NB4 (cell line): ENCODE data around the gene PLCD1.
"Not testable (repeated sequence)": the region's sequence is repeated elsewhere in the genome, so short reads cannot be mapped to it uniquely, and the experiment has no call there.

Source experiments
- DNase-seq: peaks from one replicate; pipeline ENCODE4 v3.0.0; 2010; ENCODE audit warnings: low read depth
- H3K4me3 ChIP-seq: one replicate; pipeline ENCODE4 v1.5.1; 2011; ENCODE audit warnings: mild to moderate bottlenecking, low read depth, low read length, moderate library complexity
- MYC ChIP-seq: IDR thresholded peaks from 2 replicates; pipeline ENCODE4 v1.6.1; 2011; ENCODE audit warnings: low read depth, low read length
- POLR2A ChIP-seq: IDR thresholded peaks from 2 replicates; pipeline ENCODE4 v1.6.1; 2011; ENCODE audit warnings: mild to moderate bottlenecking; ENCODE audit not compliant: insufficient read length; ENCODE audit errors: extremely low read depth
- TF ChIP-seq, protein P1 (sequence below): IDR thresholded peaks from 2 replicates; pipeline ENCODE4 v1.6.1; 2011; ENCODE audit warnings: low read depth, low read length
- TF ChIP-seq, protein P2 (sequence below): IDR thresholded peaks from one replicate; pipeline ENCODE4 v1.5.1; 2012; ENCODE audit warnings: low read depth, low read length

Gene PLCD1

DNA sequence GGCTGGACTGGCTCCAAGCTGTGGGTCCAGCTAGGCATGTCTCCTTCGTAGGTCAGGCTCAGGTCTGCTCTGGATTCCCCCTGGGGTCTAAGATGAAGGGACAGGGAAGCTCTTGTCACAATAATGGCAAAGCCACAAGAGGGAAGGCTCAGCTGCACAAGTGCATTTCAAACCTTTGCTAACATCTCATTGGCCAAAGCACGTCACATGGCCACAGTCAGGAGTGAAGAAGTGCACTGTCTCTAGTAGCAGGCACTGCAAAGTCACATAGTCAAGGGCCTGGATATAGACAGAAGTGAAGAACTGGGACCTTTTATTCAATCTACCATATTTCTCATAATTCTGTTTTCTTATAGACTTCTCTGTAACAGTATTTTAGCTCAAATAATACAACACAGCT, 29.7 kb upstream of the PLCD1 start:
- TF ChIP-seq, protein P1, sequence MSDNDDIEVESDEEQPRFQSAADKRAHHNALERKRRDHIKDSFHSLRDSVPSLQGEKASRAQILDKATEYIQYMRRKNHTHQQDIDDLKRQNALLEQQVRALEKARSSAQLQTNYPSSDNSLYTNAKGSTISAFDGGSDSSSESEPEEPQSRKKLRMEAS = no peak
- TF ChIP-seq POLR2A (no peak), MYC (no peak)
- TF ChIP-seq, protein P2, sequence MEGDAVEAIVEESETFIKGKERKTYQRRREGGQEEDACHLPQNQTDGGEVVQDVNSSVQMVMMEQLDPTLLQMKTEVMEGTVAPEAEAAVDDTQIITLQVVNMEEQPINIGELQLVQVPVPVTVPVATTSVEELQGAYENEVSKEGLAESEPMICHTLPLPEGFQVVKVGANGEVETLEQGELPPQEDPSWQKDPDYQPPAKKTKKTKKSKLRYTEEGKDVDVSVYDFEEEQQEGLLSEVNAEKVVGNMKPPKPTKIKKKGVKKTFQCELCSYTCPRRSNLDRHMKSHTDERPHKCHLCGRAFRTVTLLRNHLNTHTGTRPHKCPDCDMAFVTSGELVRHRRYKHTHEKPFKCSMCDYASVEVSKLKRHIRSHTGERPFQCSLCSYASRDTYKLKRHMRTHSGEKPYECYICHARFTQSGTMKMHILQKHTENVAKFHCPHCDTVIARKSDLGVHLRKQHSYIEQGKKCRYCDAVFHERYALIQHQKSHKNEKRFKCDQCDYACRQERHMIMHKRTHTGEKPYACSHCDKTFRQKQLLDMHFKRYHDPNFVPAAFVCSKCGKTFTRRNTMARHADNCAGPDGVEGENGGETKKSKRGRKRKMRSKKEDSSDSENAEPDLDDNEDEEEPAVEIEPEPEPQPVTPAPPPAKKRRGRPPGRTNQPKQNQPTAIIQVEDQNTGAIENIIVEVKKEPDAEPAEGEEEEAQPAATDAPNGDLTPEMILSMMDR = no peak
- no peak for DNase-seq
- H3K4me3 ChIP-seq = no peak overlapping the region

DNA sequence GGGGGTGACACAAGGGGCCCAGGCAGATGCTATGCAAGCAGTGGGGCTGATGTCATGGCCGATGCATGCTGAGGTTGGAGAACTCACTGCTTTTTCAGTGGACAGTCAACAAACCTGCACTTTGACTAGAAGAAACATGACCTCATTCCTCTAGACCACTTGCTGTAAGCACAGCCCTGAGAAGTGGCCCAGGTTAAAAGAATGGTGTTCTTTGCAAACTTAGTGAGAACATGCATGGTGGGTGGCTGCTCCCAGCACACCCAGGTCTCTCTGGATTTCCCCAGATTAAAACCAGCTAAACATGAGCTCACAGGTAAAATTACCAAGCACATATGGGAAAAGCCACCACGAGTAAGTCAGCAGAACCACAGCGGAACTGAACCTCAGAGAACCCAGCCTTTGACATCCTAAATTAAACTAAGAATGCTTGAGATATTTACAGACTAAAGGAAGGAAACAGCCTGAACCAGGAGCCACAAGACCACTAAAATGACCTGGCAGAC, 25.1 kb upstream of the PLCD1 start:
- H3K4me3 ChIP-seq = no peak overlapping the region
- no peak for DNase-seq
- no peak for TF ChIP-seq POLR2A
- TF ChIP-seq, protein P1 = no peak
- TF ChIP-seq, protein P2 = no peak
- TF ChIP-seq MYC = no peak

DNA sequence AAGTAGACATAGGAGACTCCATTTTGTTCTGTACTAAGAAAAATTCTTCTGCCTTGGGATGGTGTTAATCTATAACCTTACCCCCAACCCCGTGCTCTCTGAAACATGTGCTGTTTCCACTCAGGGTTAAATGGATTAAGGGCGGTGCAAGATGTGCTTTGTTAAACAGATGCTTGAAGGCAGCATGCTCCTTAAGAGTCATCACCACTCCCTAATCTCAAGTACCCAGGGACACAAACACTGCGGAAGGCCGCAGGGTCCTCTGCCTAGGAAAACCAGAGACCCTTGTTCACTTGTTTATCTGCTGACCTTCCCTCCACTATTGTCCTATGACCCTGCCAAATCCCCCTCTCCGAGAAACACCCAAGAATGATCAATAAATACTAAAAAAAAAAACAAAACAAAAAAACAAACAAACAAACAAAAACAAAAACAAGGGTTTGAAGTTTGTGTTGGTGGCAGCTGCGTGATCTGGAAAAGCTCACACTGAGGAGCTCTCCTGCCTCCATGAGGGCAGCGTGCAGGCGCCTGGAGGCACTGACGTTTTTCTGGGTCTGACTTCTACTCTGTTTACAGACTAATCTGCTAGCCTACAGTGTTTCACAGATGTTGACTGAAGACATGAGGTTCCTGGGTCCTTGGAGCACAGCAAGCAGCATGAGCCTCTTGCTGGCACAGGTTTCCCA, 24.5 kb upstream of the PLCD1 start:
- not testable (repeated sequence) for H3K4me3 ChIP-seq, DNase-seq

DNA sequence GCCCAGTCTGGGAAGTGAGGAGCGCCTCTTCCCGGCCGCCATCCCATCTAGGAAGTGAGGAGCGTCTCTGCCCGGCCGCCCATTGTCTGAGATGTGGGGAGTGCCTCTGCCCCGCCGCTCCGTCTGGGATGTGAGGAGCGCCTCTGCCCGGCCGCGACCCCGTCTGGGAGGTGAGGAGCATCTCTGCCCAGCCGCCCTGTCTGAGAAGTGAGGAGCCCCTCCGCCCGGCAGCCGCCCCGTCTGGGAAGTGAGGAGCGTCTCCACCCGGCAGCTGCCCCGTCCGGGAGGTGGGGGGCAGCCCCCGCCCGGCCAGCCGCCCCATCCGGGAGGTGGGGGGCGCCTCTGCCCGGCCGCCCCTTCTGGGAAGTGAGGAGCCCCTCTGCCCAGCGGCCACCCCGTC, 23.8 kb upstream of the PLCD1 start:
- DNase-seq, H3K4me3 ChIP-seq: not testable (repeated sequence)

DNA sequence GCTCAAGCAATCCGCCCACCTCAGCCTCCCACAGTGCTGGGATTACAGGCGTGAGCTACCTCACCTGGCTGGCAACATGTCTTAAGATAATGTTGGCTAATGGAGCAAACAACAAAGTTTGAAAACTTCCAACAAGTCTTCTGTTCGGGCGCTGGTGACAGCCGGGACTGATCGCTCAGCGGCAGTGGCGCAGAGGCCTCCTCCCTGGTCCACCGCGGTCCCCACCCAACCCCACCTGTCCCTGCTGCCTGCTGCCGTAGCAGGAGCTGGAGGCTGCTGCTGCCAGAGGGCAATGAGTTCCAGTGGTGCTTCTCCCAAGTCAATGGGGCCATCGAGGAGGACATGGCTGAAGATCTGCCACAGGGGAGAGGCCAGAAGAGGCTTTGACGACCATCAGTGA, 21.7 kb upstream of the PLCD1 start:
- no peak for DNase-seq
- H3K4me3 ChIP-seq = no peak overlapping the region
- TF ChIP-seq, protein P1 = no peak
- TF ChIP-seq, protein P2 = no peak
- TF ChIP-seq POLR2A (no peak), MYC (no peak)

DNA sequence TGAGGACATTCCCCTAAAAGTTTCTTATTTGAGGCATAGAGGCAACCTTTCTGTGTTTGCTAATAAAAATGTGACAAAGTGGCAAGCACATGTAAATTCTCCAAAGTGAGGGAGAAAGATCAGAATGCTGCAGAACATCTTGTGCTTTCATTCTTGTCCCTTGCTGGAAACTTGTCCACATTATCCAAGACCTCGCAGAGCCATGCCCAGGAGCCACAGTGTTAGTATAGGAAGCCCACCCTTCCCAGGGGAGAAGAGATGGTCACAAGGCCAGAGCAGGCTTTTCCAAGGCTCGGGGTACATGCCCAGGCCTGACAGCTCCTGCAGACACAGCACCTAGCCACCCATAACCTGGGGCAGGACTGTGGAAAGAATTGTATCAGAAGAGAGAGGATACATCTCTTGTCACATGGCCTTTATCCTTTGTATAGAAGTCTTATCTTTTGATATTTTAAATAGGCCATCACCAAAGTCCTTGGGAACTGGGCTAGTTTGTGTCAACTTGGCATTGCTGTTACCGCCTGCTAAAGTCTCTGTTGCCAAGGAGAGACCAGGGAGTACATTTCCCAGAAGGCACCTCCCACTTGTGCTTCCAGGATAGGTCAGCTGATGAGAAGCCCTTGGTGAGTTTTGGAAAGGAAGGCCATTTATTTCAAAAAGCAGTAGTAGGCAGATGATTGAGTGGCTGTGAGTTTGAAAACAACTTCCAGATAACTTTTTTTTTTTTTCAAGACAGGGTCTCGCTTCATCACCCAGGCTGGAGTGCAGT, 20.1 kb upstream of the PLCD1 start:
- TF ChIP-seq, protein P1 = no peak
- TF ChIP-seq MYC (no peak), POLR2A (no peak)
- TF ChIP-seq, protein P2 = no peak
- H3K4me3 ChIP-seq = no peak overlapping the region

DNA sequence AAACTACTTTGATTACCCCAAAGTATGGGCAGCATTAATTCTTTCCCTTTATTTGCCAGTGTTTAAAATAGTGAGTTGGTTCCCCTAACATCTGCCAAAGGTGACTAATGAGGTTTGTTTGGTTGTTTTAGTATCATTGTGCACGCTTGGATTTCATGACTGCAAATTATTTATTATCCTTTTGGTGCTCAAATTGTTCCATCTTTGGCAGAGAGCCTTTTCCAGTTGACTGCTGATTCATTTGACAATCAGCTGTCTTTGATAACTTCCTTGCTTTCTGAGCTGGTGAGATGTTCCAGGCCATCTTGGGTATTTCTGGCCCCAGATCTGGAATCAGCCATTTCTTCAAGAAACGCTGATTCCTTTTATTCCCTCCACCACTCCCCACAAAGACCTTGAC, 18.5 kb upstream of the PLCD1 start:
- TF ChIP-seq POLR2A = no peak
- no peak for TF ChIP-seq MYC
- TF ChIP-seq, protein P1 = no peak
- TF ChIP-seq, protein P2 = no peak
- no peak for DNase-seq
- no peak overlapping the region for H3K4me3 ChIP-seq

More for the DNA sequence above, 20.1 kb upstream of the PLCD1 start:
- DNase-seq = no peak
